OCI-LY1 (cell line): ENCODE measurements around the gene TMEM92.

Experiments
- H2AFZ ChIP-seq: fragments of 200-600 bp; sonication (generic), shearing (Covaris generic); 2 replicates; pipeline ENCODE4 v1.6.0; 2014; ENCODE audit warnings: antibody characterized with exemption, mild to moderate bottlenecking, low read length
- H3F3A ChIP-seq: fragments of 200-600 bp; sonication (generic), shearing (Covaris generic); 2 replicates; pipeline ENCODE4 v1.6.0; 2014; ENCODE audit warnings: mild to moderate bottlenecking, antibody characterized with exemption, low read length, moderate library complexity; ENCODE audit not compliant: insufficient read depth
- H3K27ac ChIP-seq: fragments of 200-600 bp; sonication (generic); 2 replicates; pipeline ENCODE4 v1.5.1; 2014; ENCODE audit warnings: low read length, mixed run types, mild to moderate bottlenecking, low read depth; ENCODE audit not compliant: poor library complexity, severe bottlenecking
- H3K27me3 ChIP-seq: fragments of 200-600 bp; sonication (generic); 2 replicates; pipeline ENCODE4 v1.6.0; 2014; ENCODE audit warnings: antibody characterized with exemption, mild to moderate bottlenecking, low read length, moderate library complexity; ENCODE audit not compliant: insufficient read depth
- H3K36me3 ChIP-seq: fragments of 200-600 bp; sonication (generic); 2 replicates; pipeline ENCODE4 v1.6.1; 2014; ENCODE audit warnings: mild to moderate bottlenecking, antibody characterized with exemption, low read length, moderate library complexity, mixed read lengths; ENCODE audit not compliant: insufficient read depth
- H3K4me1 ChIP-seq: fragments of 200-600 bp; sonication (generic); 2 replicates; pipeline ENCODE4 v1.5.1; 2014; ENCODE audit warnings: mild to moderate bottlenecking, low read length, moderate library complexity; ENCODE audit not compliant: insufficient read depth, severe bottlenecking
- H3K4me2 ChIP-seq: fragments of 200-600 bp; sonication (generic), shearing (Covaris generic); 2 replicates; pipeline ENCODE4 v1.6.1; 2014; ENCODE audit warnings: low read length
- H3K4me3 ChIP-seq: fragments of 200-600 bp; sonication (generic); 2 replicates; pipeline ENCODE4 v1.5.1; 2014; ENCODE audit warnings: low read length, low read depth, mild to moderate bottlenecking, mixed read lengths; ENCODE audit not compliant: poor library complexity, severe bottlenecking
- H3K79me2 ChIP-seq: fragments of 200-600 bp; shearing (Covaris generic); 2 replicates; pipeline ENCODE4 v1.6.1; 2016; ENCODE audit warnings: mixed run types, low read length, mixed read lengths; ENCODE audit not compliant: insufficient read depth
- H3K9ac ChIP-seq: fragments of 200-600 bp; sonication (generic), shearing (Covaris generic); 2 replicates; pipeline ENCODE4 v1.6.1; 2014; ENCODE audit warnings: mild to moderate bottlenecking, low read length, mixed read lengths
- H3K9me2 ChIP-seq: fragments of 200-600 bp; sonication (generic), shearing (Covaris generic); 2 replicates; pipeline ENCODE4 v1.6.1; 2014; ENCODE audit warnings: low read depth, mild to moderate bottlenecking, low read length, mixed read lengths
- H3K9me3 ChIP-seq: fragments of 200-600 bp; shearing (Covaris generic); 2 replicates; pipeline ENCODE4 v1.6.1; 2014; ENCODE audit warnings: low read length, mixed read lengths
- H4K20me1 ChIP-seq: fragments of 200-600 bp; sonication (generic), shearing (Covaris generic); 2 replicates; pipeline ENCODE4 v1.6.0; 2016; ENCODE audit warnings: mild to moderate bottlenecking, low read length; ENCODE audit not compliant: insufficient read depth
- EZH2 ChIP-seq: fragments of 200-600 bp; sonication (generic), shearing (Covaris generic); IDR thresholded peaks from 2 replicates; pipeline ENCODE4 v1.8.0; 2017; ENCODE audit warnings: borderline replicate concordance, mixed run types, mild to moderate bottlenecking, antibody characterized with exemption, low read length, moderate library complexity, mixed read lengths
- TF ChIP-seq, protein P1 (sequence below): fragments of 200-600 bp; sonication (generic), shearing (Covaris generic); IDR thresholded peaks from 2 replicates; pipeline ENCODE4 v1.5.1; 2017; ENCODE audit warnings: mild to moderate bottlenecking, antibody characterized with exemption, low read length, moderate library complexity, mixed read lengths

The TMEM92 gene

DNA sequence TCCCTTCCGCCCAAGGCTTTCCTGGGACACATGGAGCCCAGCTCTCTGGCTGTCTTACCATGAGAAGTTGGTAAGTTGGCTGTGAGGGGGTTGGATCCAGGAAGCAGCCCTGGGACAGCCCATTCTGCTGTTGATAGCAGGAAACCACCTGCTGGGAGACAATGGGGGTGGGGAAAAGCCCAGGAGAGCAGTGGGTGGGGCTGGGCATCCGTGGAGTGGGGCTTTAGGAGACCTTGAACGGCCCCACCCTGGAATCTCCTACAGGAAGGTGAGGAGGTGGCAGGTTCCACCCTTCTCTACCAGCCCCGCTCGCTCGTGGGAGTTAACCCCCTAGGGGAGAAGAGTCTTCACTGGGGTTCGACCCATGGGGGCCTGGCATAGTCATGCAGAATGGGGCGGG is 5.8 kb downstream of the TMEM92 start:
- Histone ChIP-seq H3K27me3 (0 out of 2 replicates have a peak, but pooled peaks cover 10% of the 10 kb centered on the region), H2AFZ (no peak overlapping the region), H3F3A (no peaks in the 10 kb centered on the region), H3K4me3 (no peak overlapping the region), H3K9me2 (no peaks in the 10 kb centered on the region), H4K20me1 (no peaks in the 10 kb centered on the region), H3K79me2 (no peaks in the 10 kb centered on the region), H3K9me3 (no peaks in the 10 kb centered on the region), H3K4me1 (no peaks in the 10 kb centered on the region), H3K4me2 (no peak overlapping the region), H3K9ac (no peak overlapping the region), H3K36me3 (no peaks in the 10 kb centered on the region), H3K27ac (no peak overlapping the region)
- TF ChIP-seq, protein P1, sequence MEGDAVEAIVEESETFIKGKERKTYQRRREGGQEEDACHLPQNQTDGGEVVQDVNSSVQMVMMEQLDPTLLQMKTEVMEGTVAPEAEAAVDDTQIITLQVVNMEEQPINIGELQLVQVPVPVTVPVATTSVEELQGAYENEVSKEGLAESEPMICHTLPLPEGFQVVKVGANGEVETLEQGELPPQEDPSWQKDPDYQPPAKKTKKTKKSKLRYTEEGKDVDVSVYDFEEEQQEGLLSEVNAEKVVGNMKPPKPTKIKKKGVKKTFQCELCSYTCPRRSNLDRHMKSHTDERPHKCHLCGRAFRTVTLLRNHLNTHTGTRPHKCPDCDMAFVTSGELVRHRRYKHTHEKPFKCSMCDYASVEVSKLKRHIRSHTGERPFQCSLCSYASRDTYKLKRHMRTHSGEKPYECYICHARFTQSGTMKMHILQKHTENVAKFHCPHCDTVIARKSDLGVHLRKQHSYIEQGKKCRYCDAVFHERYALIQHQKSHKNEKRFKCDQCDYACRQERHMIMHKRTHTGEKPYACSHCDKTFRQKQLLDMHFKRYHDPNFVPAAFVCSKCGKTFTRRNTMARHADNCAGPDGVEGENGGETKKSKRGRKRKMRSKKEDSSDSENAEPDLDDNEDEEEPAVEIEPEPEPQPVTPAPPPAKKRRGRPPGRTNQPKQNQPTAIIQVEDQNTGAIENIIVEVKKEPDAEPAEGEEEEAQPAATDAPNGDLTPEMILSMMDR, result no peak
- no peak for TF ChIP-seq EZH2

DNA sequence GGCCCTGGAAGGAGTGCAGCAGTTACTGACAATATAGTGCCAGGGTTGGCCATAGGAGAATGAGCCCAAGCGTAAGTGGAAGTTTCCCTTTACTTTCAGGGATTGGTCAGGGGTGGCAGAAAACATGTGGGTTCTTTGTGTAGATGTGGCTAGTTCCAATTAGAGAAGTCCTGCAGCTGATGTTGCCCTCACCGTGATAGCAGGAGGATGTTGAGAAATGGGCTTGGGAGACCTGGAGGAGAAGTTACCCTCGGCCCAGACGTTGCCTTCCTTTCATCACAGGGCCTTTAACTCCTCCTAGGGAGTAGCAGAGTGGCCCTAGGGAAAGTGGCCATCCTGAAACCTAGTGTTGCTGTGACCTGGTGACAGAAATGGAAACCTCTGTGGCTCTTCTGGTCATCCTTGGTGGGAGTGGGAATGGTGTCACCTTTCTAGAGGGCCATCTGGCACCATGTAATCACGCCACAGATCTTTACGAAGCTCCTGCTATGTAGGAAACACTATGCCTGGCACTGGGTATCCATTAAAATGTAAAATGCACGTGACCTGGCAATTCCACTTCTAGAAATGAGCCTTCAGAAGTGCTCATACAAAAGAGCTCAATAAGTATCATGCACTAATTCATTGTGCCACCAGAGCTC is 6.7 kb downstream of the TMEM92 start:
- H2AFZ ChIP-seq, result no peak overlapping the region
- no peaks in the 10 kb centered on the region for H3K9me2 ChIP-seq
- no peaks in the 10 kb centered on the region for H3K4me1 ChIP-seq
- no peaks in the 10 kb centered on the region for H3K36me3 ChIP-seq
- H4K20me1 ChIP-seq, result no peaks in the 10 kb centered on the region
- H3K9me3 ChIP-seq, result no peaks in the 10 kb centered on the region
- H3K4me3 ChIP-seq, result no peak overlapping the region
- TF ChIP-seq, protein P1, result no peak
- TF ChIP-seq EZH2, result no peak
- H3K79me2 ChIP-seq, result no peaks in the 10 kb centered on the region
- H3K4me2 ChIP-seq, result no peak overlapping the region
- H3F3A ChIP-seq, result no peaks in the 10 kb centered on the region
- H3K27me3 ChIP-seq, result 0 out of 2 replicates have a peak, but pooled peaks cover 10% of the 10 kb centered on the region
- H3K9ac ChIP-seq, result no peak overlapping the region
- H3K27ac ChIP-seq, result no peak overlapping the region

DNA sequence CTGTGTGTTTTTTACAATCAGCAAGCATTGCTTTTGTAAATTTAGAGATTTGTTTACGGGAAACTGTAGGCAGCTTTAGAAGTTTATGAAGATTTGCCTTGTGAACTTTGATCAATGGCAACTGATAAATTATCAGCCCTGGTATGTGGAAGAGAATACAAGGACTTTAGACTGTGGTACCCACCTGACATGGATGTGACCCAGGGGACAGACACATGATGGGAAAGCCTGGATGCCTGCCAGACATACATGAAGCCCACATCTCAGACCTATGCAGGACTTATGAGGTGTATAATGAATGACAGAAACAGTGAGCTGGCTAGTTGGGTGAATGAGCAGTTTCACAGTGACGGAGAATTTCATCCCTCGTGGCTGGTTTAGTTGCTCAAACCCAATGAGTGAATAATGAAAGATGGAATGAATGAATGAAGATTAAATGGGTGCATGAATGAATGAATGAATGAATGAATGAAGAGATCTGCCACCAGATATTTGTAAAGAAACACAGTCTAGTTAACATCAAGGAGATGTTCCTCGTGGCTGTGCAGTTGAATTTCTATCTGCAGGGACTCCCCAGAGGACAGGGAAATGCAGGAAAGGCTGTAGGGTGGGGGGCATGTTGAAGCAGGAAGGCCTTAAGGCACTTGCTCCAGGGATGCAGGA is 7.6 kb downstream of the TMEM92 start:
- Histone ChIP-seq H3K4me3 (no peak overlapping the region), H3K4me2 (no peak overlapping the region), H3K27me3 (0 out of 2 replicates have a peak, but pooled peaks cover 11% of the 10 kb centered on the region), H3K9me2 (no peaks in the 10 kb centered on the region), H3K27ac (no peak overlapping the region), H2AFZ (no peak overlapping the region), H3K4me1 (no peaks in the 10 kb centered on the region), H3K36me3 (no peaks in the 10 kb centered on the region), H3K9ac (no peak overlapping the region), H3F3A (no peaks in the 10 kb centered on the region), H3K79me2 (no peaks in the 10 kb centered on the region), H3K9me3 (no peaks in the 10 kb centered on the region), H4K20me1 (no peaks in the 10 kb centered on the region)
- no peak for TF ChIP-seq EZH2
- TF ChIP-seq, protein P1, result no peak
